IMR-90 (cell line): Measurements from ENCODE around the gene BCL2.

Experiments
- MXI1 ChIP-seq: IDR thresholded peaks from 2 replicates; pipeline ENCODE4 v1.6.1; 2012; ENCODE audit warnings: low read depth, mild to moderate bottlenecking, low read length, moderate library complexity, borderline replicate concordance
- SMC3 ChIP-seq: fragments of 150-350 bp; IDR thresholded peaks from 2 replicates; pipeline ENCODE4 v1.6.1; 2016; ENCODE audit warnings: low read depth, mild to moderate bottlenecking, antibody characterized with exemption, low read length, moderate library complexity

DNA sequence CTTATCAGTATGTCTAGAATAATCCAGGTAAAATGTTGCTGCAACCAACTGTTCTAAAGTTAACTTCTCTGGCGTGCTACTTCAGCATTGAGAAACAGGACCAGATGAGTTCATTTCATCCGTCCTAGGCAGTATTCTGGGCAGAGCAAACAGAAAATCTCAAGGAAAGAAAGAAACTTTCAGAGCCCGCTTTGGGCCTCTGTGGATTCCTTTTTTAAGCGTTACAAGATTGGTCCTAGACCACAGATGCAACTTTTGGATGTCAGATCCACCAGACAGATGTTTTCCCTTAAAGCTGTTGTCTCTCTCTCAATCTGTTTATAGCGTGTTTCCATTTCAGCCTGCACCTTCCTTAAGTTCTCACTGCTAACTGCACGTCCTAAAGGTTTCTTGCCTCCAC lies 75.0 kb downstream of the BCL2 start:
- TF ChIP-seq SMC3: no peak
- no peak for TF ChIP-seq MXI1
